ENCODE results near the gene OPN1SW. TPM values are rescaled to one million over a fixed set of nuclear protein-coding genes. Genes with fewer than 3 reads are reported as not detected.

The OPN1SW gene
- total RNA-seq, 2 donors from 2014 or later: not detected

DNA sequence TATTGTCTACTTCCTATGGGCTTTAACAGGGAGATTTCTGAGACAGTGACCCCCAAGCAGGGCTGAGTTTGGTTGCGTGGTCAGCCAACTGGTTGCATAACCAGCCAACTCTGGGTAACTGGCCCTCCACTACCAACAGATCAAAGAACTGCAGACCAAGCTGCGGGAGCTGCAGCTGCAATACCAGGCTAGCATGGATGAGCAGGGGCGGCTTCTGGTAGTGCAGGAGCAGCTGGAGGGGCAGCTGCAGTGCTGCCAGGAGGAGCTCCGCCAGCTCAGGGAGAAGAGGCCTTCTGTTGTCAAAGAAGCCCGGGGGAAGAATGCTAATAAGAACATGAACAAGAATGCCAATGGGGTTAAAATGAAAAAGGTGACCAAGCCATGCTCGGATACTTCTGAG lies 38.9 kb upstream of the OPN1SW start:
- TF ChIP-seq, protein P1, sequence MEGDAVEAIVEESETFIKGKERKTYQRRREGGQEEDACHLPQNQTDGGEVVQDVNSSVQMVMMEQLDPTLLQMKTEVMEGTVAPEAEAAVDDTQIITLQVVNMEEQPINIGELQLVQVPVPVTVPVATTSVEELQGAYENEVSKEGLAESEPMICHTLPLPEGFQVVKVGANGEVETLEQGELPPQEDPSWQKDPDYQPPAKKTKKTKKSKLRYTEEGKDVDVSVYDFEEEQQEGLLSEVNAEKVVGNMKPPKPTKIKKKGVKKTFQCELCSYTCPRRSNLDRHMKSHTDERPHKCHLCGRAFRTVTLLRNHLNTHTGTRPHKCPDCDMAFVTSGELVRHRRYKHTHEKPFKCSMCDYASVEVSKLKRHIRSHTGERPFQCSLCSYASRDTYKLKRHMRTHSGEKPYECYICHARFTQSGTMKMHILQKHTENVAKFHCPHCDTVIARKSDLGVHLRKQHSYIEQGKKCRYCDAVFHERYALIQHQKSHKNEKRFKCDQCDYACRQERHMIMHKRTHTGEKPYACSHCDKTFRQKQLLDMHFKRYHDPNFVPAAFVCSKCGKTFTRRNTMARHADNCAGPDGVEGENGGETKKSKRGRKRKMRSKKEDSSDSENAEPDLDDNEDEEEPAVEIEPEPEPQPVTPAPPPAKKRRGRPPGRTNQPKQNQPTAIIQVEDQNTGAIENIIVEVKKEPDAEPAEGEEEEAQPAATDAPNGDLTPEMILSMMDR (IDR thresholded peaks at IDR 0.05): no peak
- TF ChIP-seq POLR2A (IDR thresholded peaks at IDR 0.05): no peak
- Histone ChIP-seq H3K4me1 (peaks cover 18% of the 10 kb centered on the region), H3K9me3 (no peaks in the 10 kb centered on the region), H3K27me3 (no peaks in the 10 kb centered on the region), H3K4me3 (no peak overlapping the region), H3K27ac (no peak overlapping the region), H3K36me3 (replicated peaks in 1 of 2; ENCODE audit: insufficient read depth in 1 of 2, low read depth in 2 of 2) (no peaks in the 10 kb centered on the region)
- ATAC-seq (no peak), DNase-seq (no peak)
- 66 to 72% methylated on average over 6 of the region's 6 CpGs for WGBS, 2 donors
- intact Hi-C loops (cut with DNase I): no loop called here

DNA sequence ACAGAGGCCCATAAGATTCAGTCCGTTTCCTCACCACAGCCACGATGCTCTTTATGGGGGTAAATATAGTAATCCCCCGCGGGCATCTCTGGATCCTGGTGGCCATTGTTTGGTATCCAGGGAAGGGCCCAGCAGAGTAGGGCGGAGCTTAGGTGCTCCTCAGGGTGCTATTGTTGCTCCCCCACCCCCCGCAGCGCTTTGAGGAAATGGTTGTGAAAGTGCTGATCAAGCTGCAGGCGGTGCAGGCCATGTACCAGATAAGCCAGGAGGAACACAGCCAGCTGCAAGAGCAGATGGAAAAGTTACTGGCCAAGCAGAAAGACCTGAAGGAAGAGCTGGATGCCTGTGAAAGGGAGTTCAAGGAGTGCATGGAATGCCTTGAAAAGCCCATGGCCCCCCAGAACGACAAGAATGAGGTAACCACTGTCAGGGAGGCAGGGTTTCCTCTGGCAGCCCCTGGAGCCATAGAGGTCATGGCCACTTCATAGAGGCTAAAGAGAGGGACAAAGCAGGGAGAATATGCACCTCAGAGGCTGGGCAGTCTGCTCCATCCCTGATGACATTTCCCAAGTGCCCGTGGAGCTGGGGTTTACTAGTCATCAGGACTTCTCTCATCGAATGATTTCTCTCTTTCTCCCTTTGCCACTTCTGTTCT lies 37.0 kb upstream of the OPN1SW start:
- no peak for TF ChIP-seq POLR2A (IDR thresholded peaks at IDR 0.05)
- TF ChIP-seq, protein P1 (IDR thresholded peaks at IDR 0.05): no peak
- intact Hi-C loops (cut with DNase I): no loop called here
- Histone ChIP-seq H3K4me3 (no peak overlapping the region), H3K27me3 (no peaks in the 10 kb centered on the region), H3K9me3 (no peaks in the 10 kb centered on the region), H3K4me1 (peaks cover 18% of the 10 kb centered on the region), H3K36me3 (replicated peaks in 1 of 2; ENCODE audit: insufficient read depth in 1 of 2, low read depth in 2 of 2) (no peaks in the 10 kb centered on the region), H3K27ac (no peak overlapping the region)
- peak; percentile 59 to 84 (median 72) for DNase-seq
- 30 to 38% methylated on average over 10 to 11 of the region's 11 CpGs for WGBS, 2 donors
- peak; percentile 88 for ATAC-seq

DNA sequence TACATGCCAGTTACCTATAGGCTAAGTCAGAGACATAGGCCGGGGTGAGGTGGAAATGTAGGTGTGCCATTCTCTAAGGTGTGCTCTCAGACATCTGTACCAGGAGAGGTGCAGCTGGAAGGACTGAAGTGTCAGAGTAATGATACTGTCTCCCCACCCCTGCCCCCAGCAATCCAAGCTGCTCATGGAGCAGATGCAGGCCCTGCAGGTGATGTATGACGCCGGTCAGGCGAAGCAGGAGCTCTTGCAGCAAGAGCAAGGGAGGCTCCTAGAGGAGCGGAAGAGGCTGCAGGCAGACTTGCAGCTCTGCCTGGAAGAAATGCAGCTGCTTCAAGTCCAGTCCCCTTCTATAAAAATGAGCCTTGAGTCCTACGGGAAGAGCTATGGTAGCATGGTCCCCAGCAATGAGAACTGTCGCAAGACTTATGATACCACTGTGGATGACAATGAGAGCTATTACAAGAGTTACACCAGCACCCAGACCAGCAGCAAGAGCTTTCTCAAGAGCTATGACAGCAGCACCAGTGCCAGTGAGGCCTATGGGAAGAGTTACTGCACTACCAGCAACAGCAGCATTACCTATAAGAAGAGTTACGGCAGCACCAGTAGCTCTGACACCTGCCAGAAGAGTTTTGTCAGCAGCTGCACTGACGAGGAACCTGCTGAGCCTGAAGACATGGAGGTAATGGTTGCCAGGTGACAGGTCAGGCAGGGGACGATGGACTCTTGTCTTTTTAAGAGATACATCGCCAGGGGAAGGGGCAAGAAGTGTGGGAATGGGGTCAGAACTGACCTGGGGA lies 36.2 kb upstream of the OPN1SW start:
- TF ChIP-seq, protein P1 (IDR thresholded peaks at IDR 0.05): no peak
- TF ChIP-seq POLR2A (IDR thresholded peaks at IDR 0.05): no peak
- no peak overlapping the region for H3K27ac ChIP-seq
- WGBS, 2 donors: 91% methylated on average over 11 of the region's 11 CpGs
- DNase-seq (no peak), ATAC-seq (no peak)
- no peaks in the 10 kb centered on the region for H3K27me3 ChIP-seq
- intact Hi-C loops (cut with DNase I): no loop called here
- no peak overlapping the region for H3K4me3 ChIP-seq
- H3K9me3 ChIP-seq: no peaks in the 10 kb centered on the region
- H3K4me1 ChIP-seq: peaks cover 21% of the 10 kb centered on the region
- no peaks in the 10 kb centered on the region for H3K36me3 ChIP-seq (replicated peaks in 1 of 2; ENCODE audit: insufficient read depth in 1 of 2, low read depth in 2 of 2)

DNA sequence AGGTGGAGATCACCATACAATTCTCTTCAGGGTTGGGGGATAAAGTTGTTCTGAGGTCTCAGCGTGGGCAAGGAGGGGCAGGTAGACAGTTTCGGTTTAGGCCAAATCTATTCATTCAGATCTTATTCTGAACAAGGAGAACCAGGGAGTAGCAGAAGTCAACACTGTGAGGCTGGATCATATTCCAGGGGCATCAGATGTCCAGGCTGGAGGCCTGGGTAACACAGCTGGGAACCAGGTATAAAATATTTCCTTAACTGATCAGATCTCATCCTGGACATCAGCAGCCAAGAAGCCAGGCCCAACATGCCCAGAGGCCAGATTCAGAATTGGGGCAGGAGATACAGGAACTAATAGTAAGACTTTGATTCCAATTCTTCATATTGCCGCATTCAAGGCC lies 35.4 kb upstream of the OPN1SW start:
- no peak for DNase-seq
- 85 to 91% methylated on average over 3 of the region's 3 CpGs for WGBS, 2 donors
- H3K4me1 ChIP-seq: peaks cover 21% of the 10 kb centered on the region

More for the DNA sequence above, 35.4 kb upstream of the OPN1SW start:
- H3K27me3 ChIP-seq: no peaks in the 10 kb centered on the region
- H3K4me3 ChIP-seq: no peak overlapping the region
- no peak for ATAC-seq
- no peaks in the 10 kb centered on the region for H3K36me3 ChIP-seq (replicated peaks in 1 of 2; ENCODE audit: insufficient read depth in 1 of 2, low read depth in 2 of 2)
- intact Hi-C loops (cut with DNase I): no loop called here
- no peak overlapping the region for H3K27ac ChIP-seq
- no peaks in the 10 kb centered on the region for H3K9me3 ChIP-seq
- TF ChIP-seq, protein P1 (IDR thresholded peaks at IDR 0.05): no peak
- no peak for TF ChIP-seq POLR2A (IDR thresholded peaks at IDR 0.05)
